KG1 (cell line): Measurements from ENCODE around the gene HOXA3.
A peak's percentile ranks its signal among the peaks of the same experiment; 100 is the strongest.

ENCODE experiments used
- DNase-seq: peaks from one replicate; lab custom pipeline; 2025; lab: John Stamatoyannopoulos, UW

HOXA3 gene

DNA sequence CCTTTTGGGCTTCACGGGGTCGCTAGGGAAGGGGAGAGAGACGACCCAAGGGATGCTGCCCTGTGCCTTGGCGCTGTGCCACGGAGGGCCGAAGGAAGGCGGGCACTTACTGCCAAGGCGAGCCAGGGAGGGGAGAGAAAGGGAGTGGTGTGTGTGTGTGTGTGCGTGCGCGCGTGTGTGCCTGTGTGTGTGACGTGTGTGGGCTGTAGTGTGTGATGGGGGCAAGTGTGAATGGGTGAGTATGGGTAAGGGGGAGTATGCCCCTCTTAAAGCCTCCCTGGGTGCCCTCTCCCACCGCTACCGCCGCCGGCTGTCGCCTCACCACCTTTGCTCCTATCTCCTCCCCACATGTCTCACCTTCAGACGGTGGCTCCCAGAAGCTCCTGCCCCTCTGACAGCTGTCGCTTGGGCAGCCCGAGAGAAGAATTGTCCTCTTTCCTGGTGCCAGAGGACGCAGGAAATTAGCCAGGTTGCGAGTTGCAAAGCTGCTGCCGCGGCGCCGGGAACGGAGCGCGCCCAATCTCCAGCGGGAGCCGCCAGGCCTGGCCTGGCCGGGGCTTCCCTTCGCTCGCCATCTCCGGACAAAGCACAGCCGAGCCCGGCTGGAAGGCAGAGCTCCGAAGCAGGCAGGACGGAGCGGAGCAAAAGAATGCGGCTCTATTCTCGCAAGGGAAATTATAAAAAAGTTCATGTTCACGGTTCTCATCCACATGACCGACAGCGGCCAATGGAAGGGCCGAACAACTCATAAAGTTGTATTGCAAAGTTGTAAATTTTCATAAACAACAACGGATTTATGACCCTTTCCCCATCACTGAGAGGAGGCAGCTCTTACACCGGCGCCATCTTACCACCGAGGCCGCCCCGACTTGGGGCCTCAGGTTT lies at the start of gene HOXA3:
Gene HOXA3, minus strand, starts transcription at position 653 of the 885 bp plus-strand sequence. CDS start 41,943 bp downstream, outside the sequence.
- no peak for DNase-seq

DNA sequence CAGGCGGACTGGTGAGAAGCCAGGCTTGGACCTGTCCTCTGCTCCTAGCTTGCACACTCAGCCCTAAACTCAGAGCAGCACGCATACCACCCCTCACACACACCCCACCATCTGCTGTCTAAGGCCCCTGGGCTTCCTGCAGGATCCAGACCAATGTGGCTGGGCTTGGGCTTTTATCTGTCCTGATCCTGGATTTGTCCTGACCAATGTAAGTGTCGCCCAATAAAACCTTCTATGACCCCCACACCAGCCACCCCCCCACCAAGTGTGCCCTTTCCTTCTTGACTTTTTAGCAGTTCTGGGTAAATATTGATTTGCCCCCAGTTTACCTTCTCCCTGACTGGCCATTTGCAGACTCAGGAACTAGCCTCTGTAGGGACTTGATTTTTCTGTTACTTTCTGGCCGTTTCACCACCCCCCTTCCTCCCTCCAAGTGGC lies 49.2 kb upstream of the HOXA3 start:
- DNase-seq, result no peak

DNA sequence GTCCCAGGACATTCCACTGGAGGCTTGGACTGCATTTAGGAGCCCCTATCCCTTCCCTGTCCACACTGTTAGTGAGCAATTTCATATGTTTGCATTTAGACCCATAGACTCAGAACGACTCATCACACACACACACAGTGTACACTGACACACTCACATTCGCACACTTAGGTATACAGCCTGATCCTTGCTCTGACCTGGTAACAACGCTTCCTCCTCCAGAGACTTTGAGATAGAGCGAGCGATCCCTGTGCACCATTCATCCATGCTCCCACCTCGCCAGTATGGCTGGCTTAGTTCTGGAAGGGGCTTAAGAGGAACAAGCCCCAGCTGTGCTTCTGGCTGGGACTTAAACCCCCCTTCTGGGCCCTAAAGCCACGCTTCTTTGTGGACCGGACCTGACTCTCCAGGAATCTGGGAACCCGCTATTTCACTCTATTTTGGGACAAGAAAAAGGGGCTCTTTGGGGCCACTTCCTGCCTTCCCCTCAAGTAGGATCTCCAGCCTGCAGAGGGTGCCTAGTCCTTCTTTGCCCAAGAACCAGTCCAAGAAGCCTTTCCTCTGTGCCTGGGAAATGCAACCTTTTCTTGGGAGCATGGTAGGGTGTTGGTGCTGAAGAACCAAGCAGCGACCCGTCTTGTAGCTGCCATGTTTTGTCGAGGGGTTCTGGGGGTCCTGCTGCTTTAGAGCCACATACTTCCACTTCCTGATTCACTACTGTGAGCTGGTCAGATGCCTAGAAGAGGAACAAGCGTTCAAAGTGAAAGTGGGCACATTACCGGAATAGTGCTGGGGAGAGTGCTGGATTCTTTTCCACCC lies 48.6 kb upstream of the HOXA3 start:
- no peak for DNase-seq

DNA sequence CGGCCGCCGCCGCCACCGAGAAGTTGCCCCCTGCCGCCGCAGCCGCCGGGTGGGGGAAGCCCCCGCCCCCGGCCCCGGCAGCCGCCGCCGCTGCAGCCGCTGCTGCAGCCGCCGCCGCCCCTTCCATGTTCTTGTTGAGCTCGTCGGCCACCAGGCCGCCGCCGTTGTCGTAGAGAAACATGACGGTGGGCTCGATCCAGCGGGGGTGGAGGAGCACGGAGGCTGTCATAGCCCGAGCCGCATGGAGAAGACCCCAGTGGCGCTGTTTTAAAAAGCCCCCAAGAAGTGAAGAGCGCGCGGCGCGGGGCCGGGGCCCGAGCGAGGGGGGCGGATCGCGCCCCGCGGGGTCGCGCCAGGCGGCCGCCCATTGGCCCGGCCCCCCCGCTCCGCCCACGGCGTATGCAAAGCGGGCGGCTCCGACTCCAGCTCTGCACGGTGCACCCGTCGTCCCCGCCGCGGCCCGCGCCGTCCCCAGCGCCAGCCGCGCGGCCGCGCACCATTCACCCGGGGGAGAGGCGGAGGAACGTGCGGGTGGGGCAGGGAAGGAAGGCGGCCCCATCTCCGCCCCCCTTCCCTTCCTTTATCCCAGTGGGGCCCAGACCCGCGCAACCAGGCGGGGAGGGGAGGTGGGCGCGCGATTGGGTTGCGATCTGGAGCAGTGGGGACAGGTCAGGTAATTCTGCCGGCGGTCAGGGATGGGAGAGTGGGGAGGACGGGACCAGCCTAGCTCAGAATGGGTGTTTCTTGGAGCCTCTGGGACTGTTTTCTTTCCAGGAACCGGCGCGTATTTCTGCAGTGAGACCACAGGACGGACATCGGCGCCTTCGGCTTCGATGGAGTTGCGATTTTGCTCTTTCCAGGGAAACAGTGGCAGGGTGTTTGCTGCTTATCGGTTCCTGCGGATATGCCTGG lies 47.7 kb upstream of the HOXA3 start, which contains the start of gene HOXA13:
Gene HOXA13, minus strand, starts transcription at position 243 of the 912 bp plus-strand sequence. Its CDS starts 14 bp downstream, at position 229.
- no peak for DNase-seq

DNA sequence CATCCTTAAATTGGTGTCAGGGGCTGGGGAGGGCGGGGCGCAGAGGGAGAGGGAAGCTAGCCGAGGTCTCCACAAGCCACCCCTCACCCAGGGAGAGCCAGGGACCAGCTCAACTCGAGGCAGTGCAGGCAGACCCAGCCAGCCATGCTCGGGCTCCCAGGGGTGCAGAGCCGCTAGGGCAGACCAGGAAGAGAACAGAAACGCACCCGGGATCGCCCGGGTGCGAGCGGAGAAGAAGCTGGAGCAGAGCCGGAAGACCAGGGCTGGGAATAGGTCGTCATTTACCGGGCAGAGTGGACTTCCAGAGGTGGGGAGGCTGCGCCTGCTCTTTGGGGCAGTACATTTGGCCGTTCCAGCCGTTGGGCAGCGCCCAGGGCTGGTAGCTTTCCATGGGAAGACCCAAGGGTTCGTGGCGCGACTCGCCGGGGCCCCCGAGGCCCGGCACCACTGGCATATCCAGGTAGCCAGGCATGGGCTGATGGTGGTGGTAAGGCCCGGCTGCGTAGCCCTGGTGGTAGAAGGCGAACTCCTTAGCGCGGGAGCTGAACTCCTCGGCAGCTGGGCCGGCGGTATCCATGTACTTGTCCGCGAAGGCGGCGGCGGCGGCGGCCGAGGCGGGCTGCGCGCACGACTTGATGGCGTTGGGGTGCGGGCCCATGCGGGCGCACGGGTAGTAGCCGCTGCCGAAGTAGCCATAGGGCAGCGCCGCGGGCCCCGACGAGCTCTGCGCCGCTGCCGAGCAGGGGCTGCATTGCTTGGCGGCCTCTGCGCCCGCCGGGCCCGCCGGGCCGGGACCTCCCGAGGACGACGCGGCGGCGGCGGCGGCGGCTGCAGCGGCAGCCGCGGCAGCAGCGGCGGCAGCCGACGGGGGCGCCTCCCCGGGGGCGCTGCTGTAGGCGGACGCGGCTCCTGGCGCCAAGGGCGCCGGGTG lies 46.8 kb upstream of the HOXA3 start:
- DNase-seq, result no peak

DNA sequence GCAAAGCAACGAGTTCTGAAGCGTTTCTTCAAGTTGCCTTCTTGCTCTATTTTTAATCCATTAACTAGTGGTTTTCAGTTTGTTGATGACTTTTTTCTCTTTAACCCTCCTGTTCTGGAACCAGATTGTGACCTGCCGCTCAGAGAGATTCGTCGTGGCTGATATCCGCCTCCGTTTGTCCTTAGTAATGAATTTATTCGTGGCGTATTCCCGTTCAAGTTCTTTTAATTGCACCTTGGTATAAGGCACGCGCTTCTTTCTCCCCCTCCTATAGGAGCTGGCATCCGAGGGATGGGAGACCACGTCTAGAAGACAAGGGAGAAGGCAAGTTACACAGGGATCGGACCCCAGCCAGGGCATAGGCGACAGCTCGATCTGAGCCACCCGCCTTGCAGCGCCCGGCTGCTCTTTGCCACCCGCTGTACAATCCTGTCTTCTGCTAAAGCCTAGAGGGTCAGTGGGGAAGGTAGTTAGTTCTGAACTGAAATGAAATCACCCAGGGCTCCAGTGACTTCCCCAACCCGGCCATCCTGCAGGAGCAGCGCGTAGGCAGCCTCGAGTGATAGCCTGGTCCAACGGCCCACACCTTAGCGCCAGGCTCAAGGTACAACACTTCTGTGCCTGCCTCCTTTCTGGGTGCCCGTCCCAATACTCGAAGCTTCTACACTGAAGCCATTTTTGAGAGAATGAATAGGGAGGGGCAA lies 45.9 kb upstream of the HOXA3 start:
- DNase-seq, result no peak

DNA sequence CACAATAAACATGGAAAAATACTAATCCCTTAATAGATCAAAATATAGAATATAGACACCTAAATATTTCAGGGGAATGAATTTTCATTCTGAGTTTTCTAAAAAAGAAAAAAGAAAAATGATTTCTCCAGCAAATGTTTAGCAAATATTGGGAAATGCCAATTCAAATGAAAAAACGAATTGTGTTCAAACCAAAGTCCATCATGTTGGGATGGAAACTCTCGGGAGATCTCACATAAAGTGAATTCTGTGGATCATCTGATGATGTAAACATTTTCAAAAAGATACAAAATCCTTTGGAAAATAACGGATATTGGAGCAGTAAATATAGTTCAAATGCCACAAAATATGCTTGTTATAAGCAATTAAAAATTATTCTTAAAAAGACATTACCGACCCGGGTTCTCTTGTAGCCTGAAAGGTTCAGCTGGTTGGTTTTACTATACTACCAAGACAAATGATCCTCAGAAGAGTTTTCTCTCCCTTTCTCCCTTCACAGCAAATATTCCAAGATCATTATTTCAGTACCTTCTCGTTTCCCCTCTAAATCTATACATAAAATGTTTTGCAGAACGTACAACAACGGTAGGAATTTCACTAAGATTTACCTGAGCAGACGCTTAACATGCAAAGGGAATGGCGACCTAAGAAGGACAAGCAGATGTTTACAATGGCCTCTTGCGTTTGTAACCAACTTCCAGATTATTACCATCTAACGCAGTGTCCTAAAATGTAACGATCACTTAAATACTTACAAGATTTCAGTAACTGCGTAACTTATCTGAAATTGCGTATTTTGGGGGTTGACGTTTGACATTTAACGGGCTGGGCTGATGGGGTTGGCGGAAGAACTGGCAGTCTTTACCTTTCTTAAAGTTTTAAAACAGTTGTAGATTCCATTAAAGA lies 45.0 kb upstream of the HOXA3 start:
- DNase-seq, result no peak

DNA sequence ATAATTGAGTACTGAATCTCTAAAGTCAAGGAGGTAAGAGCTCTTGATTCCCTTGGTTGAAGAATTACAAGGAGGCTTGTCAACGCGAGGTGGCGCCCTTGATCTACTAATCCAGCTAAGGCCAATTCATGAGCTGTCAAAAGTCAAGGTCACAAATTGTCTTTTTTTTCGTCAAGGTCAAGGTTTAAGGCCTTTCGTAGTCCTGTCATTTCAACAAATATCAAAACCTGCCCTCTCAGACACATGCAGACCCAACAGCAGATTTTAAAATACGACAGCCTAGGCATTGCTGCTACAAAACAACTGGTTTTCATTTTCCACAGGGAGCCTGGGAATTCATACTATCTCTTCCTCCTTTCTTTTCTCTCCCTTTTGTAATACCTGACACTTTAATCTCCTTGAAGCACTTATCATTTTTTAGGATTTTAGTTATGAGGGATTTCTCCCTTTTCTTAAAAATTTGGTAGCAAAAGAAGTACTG lies 43.9 kb upstream of the HOXA3 start:
- DNase-seq, result peak; percentile 80

DNA sequence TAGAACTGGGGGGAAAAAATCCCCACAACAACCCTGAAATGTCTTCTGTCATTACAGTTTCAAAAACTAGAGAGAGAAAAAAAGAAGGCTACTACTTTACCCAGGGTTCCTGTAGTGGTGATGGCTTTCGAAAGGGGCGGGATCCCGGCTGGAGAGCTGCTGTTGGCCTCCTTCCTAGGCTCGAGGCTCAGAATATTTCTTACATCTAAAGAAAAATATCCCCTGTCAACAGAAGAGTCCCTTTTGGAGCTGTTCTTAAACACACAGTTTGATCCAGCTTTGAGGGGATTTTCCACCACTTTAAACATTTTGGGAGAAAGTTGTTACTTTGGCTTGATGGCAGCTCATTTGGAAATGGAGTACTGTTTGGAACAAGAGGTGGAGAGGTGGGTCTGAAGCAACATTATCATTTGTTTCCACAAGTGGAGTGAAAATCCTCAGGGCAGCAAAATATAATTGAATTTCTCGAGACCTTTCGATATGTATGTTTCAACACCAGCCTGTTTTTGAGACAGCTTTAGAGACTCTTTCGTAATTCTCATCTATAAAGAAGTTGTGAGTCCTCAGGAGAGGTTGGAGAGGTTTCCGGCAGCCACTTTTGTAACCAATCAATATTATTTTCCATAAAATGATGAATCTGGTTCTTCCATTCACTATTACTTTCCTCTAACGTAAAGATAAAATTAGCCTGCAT lies 42.5 kb upstream of the HOXA3 start:
- no peak for DNase-seq

DNA sequence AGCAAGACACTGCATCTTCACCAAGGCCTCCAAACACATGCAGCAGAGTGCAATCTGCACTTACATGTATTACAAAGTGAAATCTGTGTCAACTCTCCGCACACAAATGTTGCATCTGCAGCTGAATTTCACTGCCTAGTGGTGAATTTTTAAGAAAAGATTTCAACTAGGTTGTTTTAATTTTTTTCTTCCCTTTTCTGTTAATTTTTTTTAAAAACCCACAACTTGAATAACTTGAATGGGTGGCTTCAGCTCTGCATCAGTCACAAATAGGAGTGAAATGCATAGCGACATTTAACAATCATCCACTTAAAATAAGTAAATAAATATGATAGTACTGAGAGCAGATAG lies 41.6 kb upstream of the HOXA3 start:
- DNase-seq, result no peak

DNA sequence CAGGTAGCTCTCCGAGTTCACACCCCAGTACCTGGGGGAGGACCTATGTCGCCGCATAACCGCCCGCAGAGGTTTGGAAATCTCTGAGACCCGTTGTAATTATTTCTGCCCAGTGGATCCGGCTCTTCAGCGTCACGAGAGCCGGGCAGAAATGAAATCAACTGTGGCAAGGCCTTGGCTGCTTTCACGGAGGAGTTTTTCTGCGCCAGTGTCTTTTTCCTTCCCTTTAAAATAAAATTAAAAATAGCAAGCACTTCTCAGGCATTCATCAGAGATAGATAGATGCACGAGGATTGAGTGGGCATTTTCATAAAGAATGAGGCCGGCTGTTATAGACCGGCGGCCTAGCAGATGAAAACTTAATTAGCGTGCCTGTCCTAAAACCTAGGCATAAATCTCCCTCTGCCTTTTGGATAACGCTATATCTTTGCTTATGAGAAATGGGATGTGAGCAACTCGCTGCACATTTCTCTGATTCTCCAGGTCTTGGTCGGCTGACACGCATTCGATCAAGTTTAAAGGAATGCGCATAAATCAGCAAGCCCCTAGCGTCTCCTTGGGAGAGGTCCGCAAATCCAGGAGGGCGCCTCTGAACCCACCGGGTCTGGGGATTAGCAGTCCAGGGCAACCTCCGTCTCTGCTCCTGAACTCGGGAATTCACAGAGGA lies 41.1 kb upstream of the HOXA3 start:
- DNase-seq, result no peak

DNA sequence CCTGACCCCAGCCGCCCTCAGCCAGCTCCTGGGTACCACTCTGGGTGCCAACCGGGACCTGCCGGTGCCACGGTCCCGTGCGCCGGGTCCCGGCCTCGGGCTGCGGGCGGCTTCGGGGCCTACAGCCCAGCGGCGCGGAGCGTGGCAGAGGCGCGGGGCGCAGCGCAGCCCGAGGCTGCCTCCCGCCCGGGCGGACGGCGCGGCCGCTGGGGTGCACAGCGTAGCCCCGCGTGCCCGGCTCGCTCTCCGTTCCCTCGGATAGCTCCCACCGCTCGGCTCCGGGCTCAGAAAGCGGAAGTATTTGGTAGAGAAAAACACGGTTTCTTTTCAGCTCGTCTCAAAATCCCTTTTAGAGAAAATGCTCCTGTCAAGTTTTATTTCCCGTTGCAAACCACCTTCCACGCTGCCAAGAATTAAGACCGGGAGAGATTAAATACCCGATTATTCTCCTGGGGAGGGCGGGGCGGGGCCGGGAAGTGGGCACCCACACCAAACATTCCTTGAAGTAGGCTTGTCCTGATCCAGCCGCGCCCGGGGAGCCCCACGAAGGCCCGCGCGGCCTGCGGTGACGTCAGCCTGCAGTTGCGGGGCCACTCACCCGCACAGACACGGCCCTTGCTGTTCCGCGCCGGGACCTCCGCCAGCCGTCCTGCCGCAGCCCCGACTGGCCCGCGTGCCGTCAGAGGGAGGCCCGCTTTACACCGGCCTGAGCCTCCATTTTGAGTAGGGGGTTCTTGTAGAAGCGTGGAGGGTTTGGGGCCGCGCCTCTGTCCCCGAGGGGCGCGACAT lies 40.4 kb upstream of the HOXA3 start:
- no peak for DNase-seq

DNA sequence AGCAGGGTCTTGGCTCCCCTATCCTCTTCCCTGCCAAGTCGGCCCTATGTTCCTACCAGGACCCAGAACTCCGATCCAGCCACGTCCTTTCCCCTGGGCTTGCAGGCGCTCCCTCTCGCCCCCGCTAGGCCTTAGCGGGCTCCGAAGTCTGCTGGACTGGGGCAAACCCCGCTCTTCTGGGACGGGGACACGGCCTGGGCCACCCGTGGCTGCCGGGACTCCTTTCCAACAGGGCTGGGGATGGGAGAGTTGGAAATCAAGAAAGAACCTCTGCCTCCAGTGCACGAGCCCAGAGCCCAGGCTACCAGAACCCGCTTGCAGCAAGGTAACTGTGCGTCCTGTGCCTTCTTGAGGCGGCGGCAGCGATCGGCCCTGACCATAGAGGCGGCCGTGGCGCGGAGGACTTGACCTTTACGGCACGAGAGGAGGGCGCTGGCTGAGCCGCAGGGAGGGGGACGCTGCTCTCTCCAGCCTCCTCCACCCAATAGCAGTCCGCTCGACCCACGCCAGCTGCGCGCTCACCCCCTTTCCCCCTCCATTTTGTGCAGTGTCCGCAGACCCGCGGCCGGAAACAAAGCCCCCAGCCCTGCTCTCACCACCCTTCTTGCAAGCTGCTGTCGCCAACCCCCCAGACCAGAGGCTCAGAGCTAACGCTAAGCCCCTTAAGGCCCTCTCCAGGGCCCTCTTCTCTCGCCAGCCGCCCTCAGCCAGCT lies 39.6 kb upstream of the HOXA3 start:
- no peak for DNase-seq

DNA sequence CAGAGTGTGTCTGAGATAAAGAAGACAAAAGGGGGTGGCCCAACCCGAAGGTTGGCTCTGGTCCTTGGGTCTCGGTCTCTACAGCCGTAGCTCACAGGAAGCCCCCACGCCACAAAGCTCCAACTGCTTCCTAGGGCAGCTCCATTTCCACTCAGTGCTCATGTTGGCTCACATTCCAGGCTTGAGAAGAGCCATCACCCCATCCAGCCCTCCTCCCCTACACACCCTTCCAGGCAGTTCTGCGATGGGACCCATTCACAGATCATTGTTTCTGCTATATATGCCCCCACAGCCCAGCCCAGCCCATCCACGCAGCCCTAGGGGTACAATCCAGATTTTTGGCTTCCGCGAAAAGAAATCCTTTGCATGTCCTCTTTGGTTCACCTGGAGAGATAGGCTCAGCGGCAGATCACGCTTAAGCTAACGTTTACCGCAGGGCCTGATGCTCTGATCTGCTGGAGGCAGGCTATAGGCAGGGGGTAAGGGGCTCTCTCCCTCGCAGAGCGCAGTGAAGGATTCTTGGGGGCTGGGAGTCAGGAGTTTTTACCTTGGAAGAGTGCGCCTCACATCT lies 38.9 kb upstream of the HOXA3 start:
- DNase-seq, result no peak

DNA sequence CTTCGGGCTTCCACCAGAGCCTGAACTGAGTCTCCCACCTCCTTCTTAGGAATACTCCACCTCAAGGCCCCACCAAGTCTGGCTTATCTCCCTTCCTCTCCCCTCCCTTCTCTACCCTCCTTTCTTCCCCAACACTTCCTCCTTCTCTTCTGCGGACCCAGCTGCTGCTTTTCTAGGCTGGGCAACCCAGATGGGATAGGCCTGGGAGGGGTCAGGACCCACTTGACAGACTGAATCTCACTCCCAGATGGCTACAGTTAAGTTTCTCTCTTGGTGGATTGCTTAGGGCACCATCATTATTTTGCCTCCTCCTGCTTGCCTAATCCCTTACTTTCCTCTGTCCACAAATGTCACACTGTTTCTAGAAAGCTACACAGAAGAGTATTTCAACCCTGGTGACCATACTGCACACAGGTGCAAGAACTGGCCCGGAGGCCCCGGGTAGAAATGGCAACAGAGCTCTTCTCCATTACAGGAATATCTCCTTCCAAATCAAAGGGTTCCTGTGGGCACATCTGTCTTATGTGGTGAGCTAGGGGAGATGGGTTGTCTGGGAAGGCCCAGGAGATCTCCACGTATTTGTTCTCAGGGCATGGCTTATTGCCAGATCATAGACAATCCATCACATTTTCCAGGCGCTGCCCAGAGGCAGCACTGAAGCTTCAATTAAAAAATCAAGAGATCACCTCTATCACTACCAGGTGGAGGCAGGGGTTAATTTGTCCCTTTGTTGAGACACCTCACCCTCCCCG lies 37.8 kb upstream of the HOXA3 start:
- DNase-seq, result no peak
